Naive thymus-derived CD4-positive, alpha-beta T cell (primary cell): ENCODE measurements around the gene ZSCAN18. TPM values are rescaled to one million over a fixed set of nuclear protein-coding genes. Genes with fewer than 3 reads are reported as not detected.

Source experiments
- polyA plus RNA-seq, 2 donors: library from polyadenylated mRNA; unstranded; fragments of 300-500 nt; fragmentation: Illumina TruSeq; gene quantifications; one replicate each; pipeline ENCODE4 v1.2.3, GENCODE V29; 2021
- total RNA-seq, 6 experiments: library from RNA in 5 of 6; stranded (reverse) in 5 of 6; gene quantifications; 1 replicate in 5 of 6; 2 replicates in 1 of 6; pipeline ENCODE4 v1.2.3 and lab custom pipeline; 2021 to 2026

ZSCAN18 gene
- total and polyA plus RNA-seq, 7 experiments from 2014 or later, result 8.2 to 100 (median 41.5) TPM

Other genes starting within 250 kb of the ZSCAN18 start
- 10 to 100 TPM; 46.9 to 65.1 (median 48.8) TPM for gene ZNF587, start 248.4 kb downstream of the ZSCAN18 start, total RNA-seq
- gene ZNF587, start 248.4 kb downstream of the ZSCAN18 start, polyA plus RNA-seq, result 1 to 10 TPM; 4.2 to 6.4 TPM
- gene ZNF814, start 209.2 kb downstream of the ZSCAN18 start, total RNA-seq, result 10 to 100 TPM; 12.7 to 56.9 (median 32.7) TPM
- gene ZNF814, start 209.2 kb downstream of the ZSCAN18 start, polyA plus RNA-seq, result 10 to 100 TPM; 22.2 to 25.7 TPM
- 10 to 100 TPM; 21.6 to 44.7 (median 28.1) TPM for gene ZNF417, start 181.6 kb downstream of the ZSCAN18 start, total RNA-seq
- gene ZNF417, start 181.6 kb downstream of the ZSCAN18 start, polyA plus RNA-seq, result 1 to 10 TPM; 2.6 to 8.5 TPM
- 1 to 10 TPM; 2.1 to 7.7 (median 6.0) TPM for gene ZNF418, start 162.8 kb downstream of the ZSCAN18 start, total RNA-seq
- 1 to 10 TPM; 1.8 to 2.2 TPM for gene ZNF418, start 162.8 kb downstream of the ZSCAN18 start, polyA plus RNA-seq
- 10 to 100 TPM in 3 of 5 experiments, 1 to 10 TPM in 2; 5.2 to 13.8 (median 11.8) TPM for gene ZNF256, start 150.5 kb downstream of the ZSCAN18 start, total RNA-seq
- gene ZNF256, start 150.5 kb downstream of the ZSCAN18 start, polyA plus RNA-seq, result 1 to 10 TPM; 4.0 to 6.1 TPM
- 1 to 10 TPM in 3 of 5 experiments, under 1 TPM in 1, not detected in 1; 0.44 to 2.0 (median 1.5) TPM for gene C19orf18, start 123.7 kb downstream of the ZSCAN18 start, total RNA-seq
- not detected for gene C19orf18, start 123.7 kb downstream of the ZSCAN18 start, polyA plus RNA-seq
- gene ZNF606, start 95.4 kb downstream of the ZSCAN18 start, total RNA-seq, result 10 to 100 TPM; 11.9 to 37.5 (median 15.3) TPM
- gene ZNF606, start 95.4 kb downstream of the ZSCAN18 start, polyA plus RNA-seq, result 10 to 100 TPM in 1 of 2 donors, 1 to 10 TPM in 1; 9.4 to 11.3 TPM
- not detected for gene ZSCAN1, start 64.2 kb downstream of the ZSCAN18 start, total RNA-seq
- gene ZSCAN1, start 64.2 kb downstream of the ZSCAN18 start, polyA plus RNA-seq, result not detected
- gene ZNF135, start 38.9 kb downstream of the ZSCAN18 start, total RNA-seq, result 1 to 10 TPM in 4 of 5 experiments, under 1 TPM in 1; 0.07 to 2.9 (median 2.5) TPM
- gene ZNF135, start 38.9 kb downstream of the ZSCAN18 start, polyA plus RNA-seq, result 1 to 10 TPM; 1.8 to 3.3 TPM
- 10 to 100 TPM in 3 of 5 experiments, 1 to 10 TPM in 2; 2.8 to 17.1 (median 15.1) TPM for gene ZNF329, start 52.6 kb upstream of the ZSCAN18 start, total RNA-seq
- 10 to 100 TPM in 1 of 2 donors, 1 to 10 TPM in 1; 8.2 to 12.6 TPM for gene ZNF329, start 52.6 kb upstream of the ZSCAN18 start, polyA plus RNA-seq
- gene ZNF274, start 84.8 kb upstream of the ZSCAN18 start, total RNA-seq, result 10 to 100 TPM; 20.1 to 91.1 (median 52.7) TPM
- gene ZNF274, start 84.8 kb upstream of the ZSCAN18 start, polyA plus RNA-seq, result 10 to 100 TPM; 41.7 to 53.9 TPM
- 10 to 100 TPM; 19.7 to 60.7 (median 42.1) TPM for gene ZNF544, start 130.7 kb upstream of the ZSCAN18 start, total RNA-seq
- 10 to 100 TPM; 21.6 to 30.8 TPM for gene ZNF544, start 130.7 kb upstream of the ZSCAN18 start, polyA plus RNA-seq
- gene ZNF8, start 180.7 kb upstream of the ZSCAN18 start, total RNA-seq, result 10 to 100 TPM in 2 of 5 experiments, 1 to 10 TPM in 3; 5.2 to 10.5 (median 10.0) TPM
- 1 to 10 TPM in 1 of 2 donors, under 1 TPM in 1; 0.97 to 1.4 TPM for gene ZNF8, start 180.7 kb upstream of the ZSCAN18 start, polyA plus RNA-seq
- 100 to 1,000 TPM in 2 of 5 experiments, 10 to 100 TPM in 3; 59.7 to 122 (median 65.4) TPM for gene ERVK3-1, start 207.1 kb upstream of the ZSCAN18 start, total RNA-seq
- gene ERVK3-1, start 207.1 kb upstream of the ZSCAN18 start, polyA plus RNA-seq, result 10 to 100 TPM; 68.2 to 88.7 TPM
- gene ZSCAN22, start 228.8 kb upstream of the ZSCAN18 start, total RNA-seq, result 1 to 10 TPM; 1.1 to 6.0 (median 4.5) TPM
- gene ZSCAN22, start 228.8 kb upstream of the ZSCAN18 start, polyA plus RNA-seq, result 1 to 10 TPM; 1.3 to 3.6 TPM